ENCODE measurements around the gene CCDC8. TPM values are rescaled to one million over a fixed set of nuclear protein-coding genes. Genes with fewer than 3 reads are reported as not detected.

CCDC8 gene
- total and polyA plus RNA-seq, 2 donors (not counting 3 experiments of a cell fraction or from before 2014, with no cell fraction given), result 0.18 to 0.75 TPM

- Histone ChIP-seq H3K27ac (ENCODE audit: insufficient read depth, low read depth, low read length) (no peak overlapping the region), H4K20me1 (replicated peaks; ENCODE audit: control insufficient read depth, extremely low read depth, insufficient read depth, low read length) (no peaks in the 10 kb centered on the region), H3K27me3 (ENCODE audit: control insufficient read depth in 2 of 2, insufficient read depth in 2 of 2, low read length in 2 of 2) (no peaks in the 10 kb centered on the region), H3K4me3 (replicated peaks in 1 of 3; ENCODE audit: insufficient read depth in 1 of 3, low read depth in 1 of 3, low read length in 3 of 3) (no peak overlapping the region), H3K79me2 (ENCODE audit: control insufficient read depth, insufficient read depth, low read length) (peaks cover 61% of the 10 kb centered on the region), H3K4me2 (ENCODE audit: insufficient read depth, low read length) (no peak overlapping the region), H3K4me1 (ENCODE audit: control insufficient read depth, extremely low read depth, insufficient read depth, low read length) (peaks cover 15% of the 10 kb centered on the region), H3K9me1 (replicated peaks; ENCODE audit: control insufficient read depth, extremely low read depth, insufficient read depth, low read length) (no peaks in the 10 kb centered on the region), H3K9ac (replicated peaks; ENCODE audit: extremely low read depth, insufficient read depth, low read length) (no peak overlapping the region), H3K9me3 (replicated peaks; ENCODE audit: control insufficient read depth, insufficient read depth, low read length) (no peaks in the 10 kb centered on the region), H2AFZ (ENCODE audit: low read depth, low read length) (no peak overlapping the region), H3K36me3 (ENCODE audit: control insufficient read depth in 2 of 2, extremely low read depth in 1 of 2, insufficient read depth in 2 of 2, low read length in 2 of 2) (peaks cover 11 to 15% of the 10 kb centered on the region in 2 experiments)
- FAIRE-seq, result peak; percentile 8
- no peak for DNase-seq (ENCODE audit: low read depth, low spot score)
- dilution Hi-C loops (cut with MboI; ENCODE audit: extremely low pct_ligation_motif_present, low sequenced_read_pairs), result no loop called here
- CTCF ChIA-PET, result interaction anchor here (1.0 to 1.7 kb wide), 2 partner anchors 10 to 87 kb away, joined by 3 to 4 read pairs; no protein-coding TSS in a partner anchor
- POLR2A ChIA-PET, result no interaction called here
- no TSS peak for BruUV-seq (replicated peaks)
- TF ChIP-seq JUN (IDR thresholded peaks at IDR 0.05; ENCODE audit: borderline replicate concordance, insufficient read depth, insufficient read length, low read depth) (no peak), GATA2 (IDR thresholded peaks at IDR 0.05; ENCODE audit: insufficient read depth, insufficient read length, low read depth, low read length) (no peak), MYC (IDR thresholded peaks at IDR 0.05; ENCODE audit: low read depth, low read length) (no peak), POLR2AphosphoS5 (IDR thresholded peaks at IDR 0.05; ENCODE audit: insufficient read depth, low read depth, low read length) (no peak), EZH2 (IDR thresholded peaks at IDR 0.05; ENCODE audit: borderline replicate concordance, low read depth, low read length, severe bottlenecking) (no peak), FOS (IDR thresholded peaks at IDR 0.05; ENCODE audit: borderline replicate concordance, insufficient read depth, low read length) (no peak)
- intact Hi-C loops (cut with micrococcal nuclease), result no loop called here
These were observed 45.9 kb downstream of the CCDC8 start for GRCh38 chr19:46367426-46367825.

GRCh38 chr19:46366620-46367292 lies 46.6 kb downstream of the CCDC8 start:
- BruUV-seq (replicated peaks), result no TSS peak
- intact Hi-C loops (cut with micrococcal nuclease) (no loop called here), dilution Hi-C loops (cut with MboI; ENCODE audit: extremely low pct_ligation_motif_present, low sequenced_read_pairs) (no loop called here)
- ChIA-PET CTCF (interaction anchor here (1.0 kb wide), 1 partner anchor 86 kb away, joined by 3 read pairs; no protein-coding TSS in a partner anchor), POLR2A (no interaction called here)
- Histone ChIP-seq H3K4me2 (ENCODE audit: insufficient read depth, low read length) (no peak overlapping the region), H2AFZ (ENCODE audit: low read depth, low read length) (no peak overlapping the region), H4K20me1 (replicated peaks; ENCODE audit: control insufficient read depth, extremely low read depth, insufficient read depth, low read length) (no peaks in the 10 kb centered on the region), H3K9ac (replicated peaks; ENCODE audit: extremely low read depth, insufficient read depth, low read length) (no peak overlapping the region), H3K27ac (ENCODE audit: insufficient read depth, low read depth, low read length) (no peak overlapping the region), H3K4me3 (replicated peaks in 1 of 3; ENCODE audit: insufficient read depth in 1 of 3, low read depth in 1 of 3, low read length in 3 of 3) (no peak overlapping the region), H3K9me1 (replicated peaks; ENCODE audit: control insufficient read depth, extremely low read depth, insufficient read depth, low read length) (no peaks in the 10 kb centered on the region), H3K27me3 (ENCODE audit: control insufficient read depth in 2 of 2, insufficient read depth in 2 of 2, low read length in 2 of 2) (no peaks in the 10 kb centered on the region), H3K4me1 (ENCODE audit: control insufficient read depth, extremely low read depth, insufficient read depth, low read length) (peaks cover 8% of the 10 kb centered on the region), H3K79me2 (ENCODE audit: control insufficient read depth, insufficient read depth, low read length) (peaks cover 57% of the 10 kb centered on the region), H3K36me3 (ENCODE audit: control insufficient read depth in 2 of 2, extremely low read depth in 1 of 2, insufficient read depth in 2 of 2, low read length in 2 of 2) (peaks cover 11 to 15% of the 10 kb centered on the region in 2 experiments), H3K9me3 (replicated peaks; ENCODE audit: control insufficient read depth, insufficient read depth, low read length) (no peaks in the 10 kb centered on the region)
- TF ChIP-seq MAX (IDR thresholded peaks at IDR 0.05; ENCODE audit: insufficient read depth, insufficient read length) (no peak), JUN (IDR thresholded peaks at IDR 0.05; ENCODE audit: borderline replicate concordance, insufficient read depth, insufficient read length, low read depth) (no peak), GATA2 (IDR thresholded peaks at IDR 0.05; ENCODE audit: insufficient read depth, insufficient read length, low read depth, low read length) (no peak), EZH2 (IDR thresholded peaks at IDR 0.05; ENCODE audit: borderline replicate concordance, low read depth, low read length, severe bottlenecking) (no peak), POLR2A (IDR thresholded peaks at IDR 0.05; ENCODE audit: low read depth, low read length) (peak; percentile 11), FOS (IDR thresholded peaks at IDR 0.05; ENCODE audit: borderline replicate concordance, insufficient read depth, low read length) (no peak), CTCF (IDR thresholded peaks at IDR 0.05; ENCODE audit: extremely low read depth in 1 of 2, insufficient read depth in 1 of 2, low read depth in 1 of 2, low read length in 2 of 2) (no peak)
- DNase-seq (ENCODE audit: low read depth, low spot score) (no peak), FAIRE-seq (no peak)
